ENCODE measurements around the gene MICALL2.

Gene MICALL2

DNA sequence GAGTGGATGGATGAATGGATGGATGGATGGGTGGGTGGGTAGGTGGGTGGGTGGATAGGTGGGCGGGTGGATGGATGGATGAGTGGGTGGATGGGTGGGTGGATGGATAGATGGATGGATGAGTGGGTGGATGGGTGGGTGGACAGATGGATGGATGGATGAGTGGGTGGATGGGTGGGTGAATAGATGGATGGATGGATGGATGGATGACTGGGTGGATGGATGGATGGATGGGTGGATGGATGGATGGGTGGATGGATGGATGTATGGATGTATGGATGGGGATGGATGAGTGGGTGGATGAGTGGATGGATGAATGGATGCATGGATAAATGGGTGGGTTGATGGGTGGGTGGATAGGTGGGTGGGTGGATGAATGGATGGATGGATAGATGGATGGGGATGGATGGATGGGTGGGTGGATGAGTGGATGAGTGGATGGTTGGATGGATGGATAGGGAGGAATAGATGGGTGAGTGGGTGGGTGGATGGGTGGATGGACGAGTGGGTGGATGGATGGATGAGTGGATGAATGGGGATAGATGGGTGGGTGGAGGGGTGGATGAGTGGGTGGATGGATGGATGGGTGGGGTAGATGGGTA, 43.8 kb downstream of the MICALL2 start:
- no peak overlapping the region for H3K4me3 ChIP-seq (ENCODE audit: low read depth, low read length)
- DNase-seq (ENCODE audit: low read depth) = no peak
- TF ChIP-seq, protein P1, sequence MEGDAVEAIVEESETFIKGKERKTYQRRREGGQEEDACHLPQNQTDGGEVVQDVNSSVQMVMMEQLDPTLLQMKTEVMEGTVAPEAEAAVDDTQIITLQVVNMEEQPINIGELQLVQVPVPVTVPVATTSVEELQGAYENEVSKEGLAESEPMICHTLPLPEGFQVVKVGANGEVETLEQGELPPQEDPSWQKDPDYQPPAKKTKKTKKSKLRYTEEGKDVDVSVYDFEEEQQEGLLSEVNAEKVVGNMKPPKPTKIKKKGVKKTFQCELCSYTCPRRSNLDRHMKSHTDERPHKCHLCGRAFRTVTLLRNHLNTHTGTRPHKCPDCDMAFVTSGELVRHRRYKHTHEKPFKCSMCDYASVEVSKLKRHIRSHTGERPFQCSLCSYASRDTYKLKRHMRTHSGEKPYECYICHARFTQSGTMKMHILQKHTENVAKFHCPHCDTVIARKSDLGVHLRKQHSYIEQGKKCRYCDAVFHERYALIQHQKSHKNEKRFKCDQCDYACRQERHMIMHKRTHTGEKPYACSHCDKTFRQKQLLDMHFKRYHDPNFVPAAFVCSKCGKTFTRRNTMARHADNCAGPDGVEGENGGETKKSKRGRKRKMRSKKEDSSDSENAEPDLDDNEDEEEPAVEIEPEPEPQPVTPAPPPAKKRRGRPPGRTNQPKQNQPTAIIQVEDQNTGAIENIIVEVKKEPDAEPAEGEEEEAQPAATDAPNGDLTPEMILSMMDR (IDR thresholded peaks at IDR 0.05; ENCODE audit: insufficient read depth, low read depth, low read length, missing control alignments) = no peak

DNA sequence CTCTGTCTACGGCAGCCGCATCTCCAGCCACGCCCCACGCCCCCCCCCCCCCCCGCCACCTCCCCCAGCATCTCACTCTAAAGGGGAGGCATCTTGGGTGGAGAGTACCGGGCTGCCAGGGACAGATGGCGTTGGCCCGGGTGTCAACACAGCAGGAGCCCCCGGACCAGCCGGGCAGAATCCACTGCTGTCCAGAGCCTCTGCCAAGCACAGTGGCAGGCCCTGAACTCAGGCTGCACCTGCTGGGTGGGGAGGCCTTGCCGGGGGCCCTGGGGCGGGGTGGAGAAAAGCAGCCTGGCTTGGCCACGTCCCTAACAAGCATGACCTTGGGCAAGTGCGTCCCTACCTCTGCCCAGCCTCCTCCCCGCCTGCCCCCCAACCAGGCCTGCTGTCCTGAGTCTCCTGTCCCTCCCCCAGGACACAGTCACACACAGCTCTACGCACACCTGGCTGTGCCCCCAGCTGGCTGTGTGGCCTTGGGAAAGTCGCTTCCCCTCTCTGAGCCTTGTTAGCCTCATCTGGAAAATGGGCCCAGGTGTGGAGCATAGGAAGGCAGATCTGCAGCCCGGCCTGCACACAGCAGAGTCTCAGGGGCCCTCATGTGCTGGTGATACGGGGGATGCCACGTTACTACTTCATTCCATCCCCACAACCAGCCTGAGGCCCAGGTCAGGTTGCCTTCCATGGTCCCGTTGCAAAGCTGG, 45.2 kb downstream of the MICALL2 start:
- no peak overlapping the region for H3K4me3 ChIP-seq (ENCODE audit: low read depth, low read length)
- no peak for DNase-seq (ENCODE audit: low read depth)
- TF ChIP-seq, protein P1 (IDR thresholded peaks at IDR 0.05; ENCODE audit: insufficient read depth, low read depth, low read length, missing control alignments) = no peak

- TF ChIP-seq, protein P1 (IDR thresholded peaks at IDR 0.05; ENCODE audit: insufficient read depth, low read depth, low read length, missing control alignments) = peak; percentile 68
- DNase-seq (ENCODE audit: low read depth) = peak; percentile 85
- no peak overlapping the region for H3K4me3 ChIP-seq (ENCODE audit: low read depth, low read length)
Observed at GRCh38 chr7:1412322-1413261, 46.7 kb downstream of the MICALL2 start.

- DNase-seq (ENCODE audit: low read depth) = no peak
- H3K4me3 ChIP-seq (ENCODE audit: low read depth, low read length) = no peak overlapping the region
- TF ChIP-seq, protein P1 (IDR thresholded peaks at IDR 0.05; ENCODE audit: insufficient read depth, low read depth, low read length, missing control alignments) = no peak
Observed at GRCh38 chr7:1411414-1411813, 47.9 kb downstream of the MICALL2 start.

GRCh38 chr7:1410992-1411391, 48.3 kb downstream of the MICALL2 start:
- no peak overlapping the region for H3K4me3 ChIP-seq (ENCODE audit: low read depth, low read length)
- DNase-seq (ENCODE audit: low read depth) = no peak
- TF ChIP-seq, protein P1 (IDR thresholded peaks at IDR 0.05; ENCODE audit: insufficient read depth, low read depth, low read length, missing control alignments) = no peak

GRCh38 chr7:1409555-1409954, 49.7 kb downstream of the MICALL2 start:
- TF ChIP-seq, protein P1 (IDR thresholded peaks at IDR 0.05; ENCODE audit: insufficient read depth, low read depth, low read length, missing control alignments) = no peak
- H3K4me3 ChIP-seq (ENCODE audit: low read depth, low read length) = no peak overlapping the region
- no peak for DNase-seq (ENCODE audit: low read depth)

All from GM12865 (cell line).